ENCODE measurements around the gene ITPRID1.

The ITPRID1 gene

DNA sequence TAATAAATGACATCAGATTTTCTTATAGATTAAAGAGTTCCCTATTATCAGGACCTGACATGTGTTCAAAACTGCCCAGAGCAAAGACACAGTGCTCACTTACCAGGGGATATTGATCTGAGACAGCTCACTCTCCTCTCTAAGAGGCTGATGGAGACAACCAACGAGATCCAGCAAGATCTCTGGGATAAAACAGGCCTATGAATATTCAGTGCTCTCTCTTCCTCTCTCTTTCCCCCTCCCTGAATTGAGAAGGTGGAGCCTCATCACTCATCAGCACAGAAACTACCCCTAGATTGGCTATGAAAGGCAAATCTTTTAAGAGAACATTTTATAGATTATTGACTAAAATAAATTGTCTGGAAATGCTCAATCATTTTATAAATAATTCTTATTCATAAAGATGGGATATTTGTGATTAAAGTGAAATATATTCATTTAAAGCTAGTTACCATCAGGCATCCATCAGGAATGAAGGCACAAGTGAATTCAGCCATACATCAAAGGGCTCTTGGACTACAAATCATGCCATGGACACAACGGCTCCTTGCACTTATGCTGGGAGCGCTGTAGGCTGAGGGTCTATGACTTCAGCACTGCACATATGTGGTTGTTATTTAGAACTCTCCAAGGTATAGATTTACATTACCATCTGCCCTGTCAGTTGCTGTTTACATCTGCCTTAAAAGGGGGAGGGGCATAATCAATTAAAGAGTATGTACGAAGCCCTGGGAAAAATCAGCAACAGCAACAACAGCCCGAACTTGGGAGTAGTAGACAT, 169.7 kb downstream of the ITPRID1 start:
- ATAC-seq = no peak
- TF ChIP-seq, protein P1, sequence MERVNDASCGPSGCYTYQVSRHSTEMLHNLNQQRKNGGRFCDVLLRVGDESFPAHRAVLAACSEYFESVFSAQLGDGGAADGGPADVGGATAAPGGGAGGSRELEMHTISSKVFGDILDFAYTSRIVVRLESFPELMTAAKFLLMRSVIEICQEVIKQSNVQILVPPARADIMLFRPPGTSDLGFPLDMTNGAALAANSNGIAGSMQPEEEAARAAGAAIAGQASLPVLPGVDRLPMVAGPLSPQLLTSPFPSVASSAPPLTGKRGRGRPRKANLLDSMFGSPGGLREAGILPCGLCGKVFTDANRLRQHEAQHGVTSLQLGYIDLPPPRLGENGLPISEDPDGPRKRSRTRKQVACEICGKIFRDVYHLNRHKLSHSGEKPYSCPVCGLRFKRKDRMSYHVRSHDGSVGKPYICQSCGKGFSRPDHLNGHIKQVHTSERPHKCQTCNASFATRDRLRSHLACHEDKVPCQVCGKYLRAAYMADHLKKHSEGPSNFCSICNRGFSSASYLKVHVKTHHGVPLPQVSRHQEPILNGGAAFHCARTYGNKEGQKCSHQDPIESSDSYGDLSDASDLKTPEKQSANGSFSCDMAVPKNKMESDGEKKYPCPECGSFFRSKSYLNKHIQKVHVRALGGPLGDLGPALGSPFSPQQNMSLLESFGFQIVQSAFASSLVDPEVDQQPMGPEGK (CRISPR knock-in tag; IDR thresholded peaks at IDR 0.05; ENCODE audit: borderline replicate concordance) = no peak
- TF ChIP-seq ISL1 (CRISPR knock-in tag; IDR thresholded peaks at IDR 0.05) (no peak), PPARA (CRISPR knock-in tag; IDR thresholded peaks at IDR 0.05; ENCODE audit: borderline replicate concordance) (no peak), ZFP3 (CRISPR knock-in tag; IDR thresholded peaks at IDR 0.05) (no peak), ARNTL (CRISPR knock-in tag; IDR thresholded peaks at IDR 0.05; ENCODE audit: borderline replicate concordance, low read depth) (no peak), RARB (CRISPR knock-in tag; IDR thresholded peaks at IDR 0.05) (no peak)
- TF ChIP-seq, protein P2, sequence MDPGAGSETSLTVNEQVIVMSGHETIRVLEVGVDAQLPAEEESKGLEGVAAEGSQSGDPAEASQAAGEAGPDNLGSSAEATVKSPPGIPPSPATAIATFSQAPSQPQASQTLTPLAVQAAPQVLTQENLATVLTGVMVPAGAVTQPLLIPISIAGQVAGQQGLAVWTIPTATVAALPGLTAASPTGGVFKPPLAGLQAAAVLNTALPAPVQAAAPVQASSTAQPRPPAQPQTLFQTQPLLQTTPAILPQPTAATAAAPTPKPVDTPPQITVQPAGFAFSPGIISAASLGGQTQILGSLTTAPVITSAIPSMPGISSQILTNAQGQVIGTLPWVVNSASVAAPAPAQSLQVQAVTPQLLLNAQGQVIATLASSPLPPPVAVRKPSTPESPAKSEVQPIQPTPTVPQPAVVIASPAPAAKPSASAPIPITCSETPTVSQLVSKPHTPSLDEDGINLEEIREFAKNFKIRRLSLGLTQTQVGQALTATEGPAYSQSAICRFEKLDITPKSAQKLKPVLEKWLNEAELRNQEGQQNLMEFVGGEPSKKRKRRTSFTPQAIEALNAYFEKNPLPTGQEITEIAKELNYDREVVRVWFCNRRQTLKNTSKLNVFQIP (CRISPR knock-in tag; IDR thresholded peaks at IDR 0.05; ENCODE audit: borderline replicate concordance, low read depth) = no peak
- TF ChIP-seq, protein P3, sequence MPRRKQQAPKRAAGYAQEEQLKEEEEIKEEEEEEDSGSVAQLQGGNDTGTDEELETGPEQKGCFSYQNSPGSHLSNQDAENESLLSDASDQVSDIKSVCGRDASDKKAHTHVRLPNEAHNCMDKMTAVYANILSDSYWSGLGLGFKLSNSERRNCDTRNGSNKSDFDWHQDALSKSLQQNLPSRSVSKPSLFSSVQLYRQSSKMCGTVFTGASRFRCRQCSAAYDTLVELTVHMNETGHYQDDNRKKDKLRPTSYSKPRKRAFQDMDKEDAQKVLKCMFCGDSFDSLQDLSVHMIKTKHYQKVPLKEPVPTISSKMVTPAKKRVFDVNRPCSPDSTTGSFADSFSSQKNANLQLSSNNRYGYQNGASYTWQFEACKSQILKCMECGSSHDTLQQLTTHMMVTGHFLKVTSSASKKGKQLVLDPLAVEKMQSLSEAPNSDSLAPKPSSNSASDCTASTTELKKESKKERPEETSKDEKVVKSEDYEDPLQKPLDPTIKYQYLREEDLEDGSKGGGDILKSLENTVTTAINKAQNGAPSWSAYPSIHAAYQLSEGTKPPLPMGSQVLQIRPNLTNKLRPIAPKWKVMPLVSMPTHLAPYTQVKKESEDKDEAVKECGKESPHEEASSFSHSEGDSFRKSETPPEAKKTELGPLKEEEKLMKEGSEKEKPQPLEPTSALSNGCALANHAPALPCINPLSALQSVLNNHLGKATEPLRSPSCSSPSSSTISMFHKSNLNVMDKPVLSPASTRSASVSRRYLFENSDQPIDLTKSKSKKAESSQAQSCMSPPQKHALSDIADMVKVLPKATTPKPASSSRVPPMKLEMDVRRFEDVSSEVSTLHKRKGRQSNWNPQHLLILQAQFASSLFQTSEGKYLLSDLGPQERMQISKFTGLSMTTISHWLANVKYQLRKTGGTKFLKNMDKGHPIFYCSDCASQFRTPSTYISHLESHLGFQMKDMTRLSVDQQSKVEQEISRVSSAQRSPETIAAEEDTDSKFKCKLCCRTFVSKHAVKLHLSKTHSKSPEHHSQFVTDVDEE (CRISPR knock-in tag; IDR thresholded peaks at IDR 0.05) = no peak
- TF ChIP-seq, protein P4, sequence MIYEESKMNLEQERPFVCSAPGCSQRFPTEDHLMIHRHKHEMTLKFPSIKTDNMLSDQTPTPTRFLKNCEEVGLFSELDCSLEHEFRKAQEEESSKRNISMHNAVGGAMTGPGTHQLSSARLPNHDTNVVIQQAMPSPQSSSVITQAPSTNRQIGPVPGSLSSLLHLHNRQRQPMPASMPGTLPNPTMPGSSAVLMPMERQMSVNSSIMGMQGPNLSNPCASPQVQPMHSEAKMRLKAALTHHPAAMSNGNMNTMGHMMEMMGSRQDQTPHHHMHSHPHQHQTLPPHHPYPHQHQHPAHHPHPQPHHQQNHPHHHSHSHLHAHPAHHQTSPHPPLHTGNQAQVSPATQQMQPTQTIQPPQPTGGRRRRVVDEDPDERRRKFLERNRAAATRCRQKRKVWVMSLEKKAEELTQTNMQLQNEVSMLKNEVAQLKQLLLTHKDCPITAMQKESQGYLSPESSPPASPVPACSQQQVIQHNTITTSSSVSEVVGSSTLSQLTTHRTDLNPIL (CRISPR knock-in tag; IDR thresholded peaks at IDR 0.05; ENCODE audit: low read depth) = no peak

DNA sequence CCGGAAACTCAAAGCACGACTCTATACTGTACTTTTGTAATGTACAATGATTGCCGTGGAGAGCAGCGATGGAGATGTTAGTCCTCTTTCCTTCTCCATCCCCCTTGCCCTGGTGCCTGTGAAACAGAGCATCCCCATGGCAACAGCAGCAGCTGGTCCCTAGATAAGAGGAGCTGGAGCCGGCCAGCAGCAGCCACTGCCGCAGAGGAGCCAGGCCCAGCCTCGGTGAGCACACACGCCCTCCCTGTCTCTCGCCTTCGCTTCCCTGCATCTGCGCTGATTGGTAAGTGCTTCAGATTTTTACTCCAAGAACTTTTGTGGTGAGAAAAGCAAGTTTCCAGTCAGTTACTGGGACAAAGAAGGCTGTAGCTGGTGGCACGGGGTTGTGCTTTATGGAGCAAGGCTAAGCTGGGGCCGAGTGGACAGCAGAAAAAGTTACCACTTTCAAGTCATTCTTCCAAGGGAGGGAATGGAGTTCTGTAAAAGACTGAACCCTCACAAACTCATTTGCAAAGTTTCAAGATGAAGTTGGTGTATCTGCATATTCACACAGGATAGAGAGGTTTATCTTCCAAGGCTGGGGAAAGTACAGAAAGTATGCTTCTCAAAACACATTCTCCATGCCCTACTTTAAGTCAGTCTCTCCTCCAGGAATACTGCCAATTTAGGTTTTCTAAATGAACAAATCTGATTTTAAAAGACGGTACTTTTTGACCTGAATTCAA, 173.3 kb downstream of the ITPRID1 start, which contains the start of gene PPP1R17:
PPP1R17 (plus strand) TSS at position 192 of the 725 bp plus-strand sequence. CDS start 5,227 bp downstream, outside the sequence.
- 0 out of 3 replicates have a peak, but pooled peaks have one; percentile 26 for ATAC-seq
- TF ChIP-seq ISL1 (CRISPR knock-in tag; IDR thresholded peaks at IDR 0.05) (no peak), ESRRG (CRISPR knock-in tag; IDR thresholded peaks at IDR 0.05) (no peak), ZFP30 (CRISPR knock-in tag; IDR thresholded peaks at IDR 0.05) (no peak), BACH2 (CRISPR knock-in tag; IDR thresholded peaks at IDR 0.05; ENCODE audit: borderline replicate concordance) (no peak), ARNTL (CRISPR knock-in tag; IDR thresholded peaks at IDR 0.05; ENCODE audit: borderline replicate concordance, low read depth) (no peak), RARB (CRISPR knock-in tag; IDR thresholded peaks at IDR 0.05) (no peak), ZNF8 (CRISPR knock-in tag; IDR thresholded peaks at IDR 0.05) (no peak), ZFP3 (CRISPR knock-in tag; IDR thresholded peaks at IDR 0.05) (no peak), ZC3H10 (CRISPR knock-in tag; IDR thresholded peaks at IDR 0.05) (no peak), TCF4 (CRISPR knock-in tag; IDR thresholded peaks at IDR 0.05; ENCODE audit: borderline replicate concordance) (no peak), GLIS3 (CRISPR knock-in tag; IDR thresholded peaks at IDR 0.05) (no peak)
- TF ChIP-seq, protein P1 (CRISPR knock-in tag; IDR thresholded peaks at IDR 0.05; ENCODE audit: borderline replicate concordance) = no peak

DNA sequence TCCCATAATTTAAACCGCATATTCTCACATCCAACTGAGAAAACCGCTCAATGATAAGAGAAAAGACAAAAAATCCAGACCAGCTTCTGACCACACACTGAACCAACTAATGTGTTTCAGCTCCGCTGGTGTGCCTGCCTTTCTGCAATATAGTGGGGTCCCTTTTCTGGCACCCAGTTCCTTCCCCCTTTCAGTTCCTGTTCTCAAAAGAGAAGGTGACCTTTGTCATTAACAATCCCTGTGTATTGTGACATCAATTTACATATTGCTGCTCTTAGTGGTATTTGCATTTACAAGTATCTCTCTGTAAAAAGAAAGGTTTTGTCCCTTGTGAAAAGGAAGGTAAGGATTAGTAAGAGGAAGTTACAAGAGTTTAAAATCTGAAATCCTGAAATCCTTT, 174.5 kb downstream of the ITPRID1 start:
- no peak for ATAC-seq
- TF ChIP-seq, protein P3 (CRISPR knock-in tag; IDR thresholded peaks at IDR 0.05) = no peak
- TF ChIP-seq ZNF565 (CRISPR knock-in tag; conservative IDR thresholded peaks at IDR 0.05; ENCODE audit: low read depth) (no peak), ZNF70 (CRISPR knock-in tag; IDR thresholded peaks at IDR 0.05) (no peak), BACH2 (CRISPR knock-in tag; IDR thresholded peaks at IDR 0.05; ENCODE audit: borderline replicate concordance) (no peak), SNAI2 (CRISPR knock-in tag; IDR thresholded peaks at IDR 0.05) (no peak), ZFP3 (CRISPR knock-in tag; IDR thresholded peaks at IDR 0.05) (no peak)
- TF ChIP-seq, protein P4 (CRISPR knock-in tag; IDR thresholded peaks at IDR 0.05; ENCODE audit: low read depth) = no peak
